Measurements from ENCODE around the gene INS.
"Not testable (repeated sequence)": the region's sequence is repeated elsewhere in the genome, so short reads cannot be mapped to it uniquely, and the experiment has no call there.

Gene INS

DNA sequence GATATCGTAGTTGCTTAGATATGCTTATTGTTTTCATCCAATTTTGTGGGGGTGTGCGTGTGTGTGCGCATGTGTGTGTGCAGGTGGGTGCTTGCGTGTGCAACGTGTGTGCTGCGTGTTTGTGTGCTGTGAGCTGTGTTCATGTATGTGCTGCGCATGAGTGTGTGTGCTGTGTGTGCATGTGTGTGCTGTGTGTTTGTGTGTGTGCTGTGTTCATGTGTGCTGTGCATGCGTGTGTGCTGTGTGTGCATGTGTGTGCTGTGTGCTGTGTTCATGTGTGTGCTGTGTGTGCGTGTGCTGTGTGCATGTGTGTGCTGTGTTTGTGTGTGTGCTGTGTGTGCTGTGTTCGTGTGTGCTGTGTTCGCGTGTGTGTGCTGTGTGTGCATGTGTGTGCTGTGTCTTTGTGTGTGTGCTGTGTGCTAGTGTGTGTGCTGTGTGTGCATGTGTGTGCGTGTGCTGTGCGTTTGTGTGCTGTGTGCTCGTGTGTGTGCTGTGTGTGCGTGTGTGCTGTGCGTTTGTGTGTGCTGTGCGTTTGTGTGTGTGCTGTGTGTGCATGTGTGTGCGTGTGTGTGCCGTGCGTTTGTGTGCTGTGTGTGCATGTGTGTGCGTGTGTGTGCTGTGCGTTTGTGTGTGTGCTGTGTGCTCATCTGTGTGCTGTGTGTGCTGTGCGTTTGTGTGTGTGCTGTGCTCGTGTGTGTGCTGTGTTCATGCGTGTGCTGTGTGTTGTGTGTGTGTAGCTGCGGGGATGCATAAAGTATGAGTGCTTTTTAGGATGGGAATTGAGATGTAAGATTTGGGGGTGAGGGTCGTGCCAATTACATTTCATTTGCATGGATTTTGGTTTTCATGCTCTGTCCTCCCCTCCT is 29.4 kb downstream of the INS start:
- no peak for DNase-seq

- DNase-seq: no peak
Measured at GRCh38 chr11:2130881-2131352, 30.1 kb downstream of the INS start.

DNA sequence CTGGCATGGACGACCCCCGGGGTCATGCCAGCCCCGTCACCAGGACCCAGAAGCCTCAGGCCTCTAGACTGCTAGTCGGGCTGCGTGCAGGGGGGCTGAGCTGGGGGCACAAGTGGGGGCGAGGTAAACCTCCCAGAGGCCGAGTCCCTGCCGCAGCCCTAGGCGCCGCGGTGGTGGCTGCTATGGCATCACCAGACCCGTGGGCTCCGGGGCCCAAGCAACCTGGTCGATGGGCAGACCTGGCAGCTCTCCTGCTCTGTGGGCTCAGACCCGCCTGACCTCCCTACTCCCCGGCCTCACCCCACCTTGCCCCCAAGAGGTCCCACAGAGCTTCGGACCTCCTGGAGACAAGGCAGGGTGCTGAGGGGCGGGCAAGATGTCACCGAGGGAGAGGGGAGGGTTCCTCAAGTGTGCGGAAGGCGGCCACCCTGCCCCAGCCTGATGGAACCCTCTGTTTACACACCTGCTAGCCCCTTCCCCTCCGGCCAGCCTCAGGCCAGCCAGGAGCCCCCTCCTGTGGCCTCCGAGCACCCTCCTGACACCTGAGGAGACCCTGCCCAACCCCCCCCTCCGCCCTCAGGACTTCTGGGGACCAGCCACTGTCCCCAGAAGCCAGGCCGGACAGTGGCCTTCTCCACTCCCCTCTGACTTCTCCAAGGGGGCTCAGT is 31.2 kb downstream of the INS start:
- no peak for DNase-seq

- no peak for DNase-seq
Measured at GRCh38 chr11:2129308-2129698, 31.7 kb downstream of the INS start.

GRCh38 chr11:2128511-2129307 is 32.3 kb downstream of the INS start:
- DNase-seq: no peak

- no peak for DNase-seq
Measured at GRCh38 chr11:2128130-2128510, 32.9 kb downstream of the INS start.

DNA sequence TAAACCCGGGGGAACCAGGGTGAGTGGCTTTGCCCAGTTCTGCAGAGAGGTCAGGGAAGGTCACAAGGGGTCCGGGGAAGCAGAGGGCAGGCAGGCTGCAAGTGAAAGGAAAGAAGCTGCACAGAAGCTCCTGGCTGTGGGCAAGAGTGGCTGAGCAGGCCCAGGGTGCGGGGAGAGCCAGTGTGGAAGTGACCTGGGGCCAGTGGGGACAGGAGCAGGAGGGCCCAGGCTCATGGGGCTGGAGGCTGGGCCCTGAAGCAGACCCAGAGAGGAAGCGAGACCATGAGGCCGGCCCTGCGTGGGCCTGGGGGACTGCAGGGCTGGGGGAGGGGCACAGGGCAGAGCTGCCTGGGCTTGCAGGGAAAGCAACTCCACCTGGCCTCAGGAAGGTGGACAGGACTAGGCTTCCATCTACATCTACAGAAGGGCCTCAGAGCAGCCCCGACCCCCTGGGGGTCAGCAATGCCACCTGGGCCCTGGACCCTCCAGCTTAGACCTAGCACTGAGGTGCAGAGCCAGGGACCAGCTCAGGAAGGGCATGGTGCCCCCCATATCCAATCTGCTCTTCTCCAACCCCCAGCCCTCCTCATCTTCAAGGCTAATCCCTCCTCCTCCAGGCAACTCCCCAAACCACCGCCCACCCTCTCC is 33.4 kb downstream of the INS start:
- DNase-seq: no peak

GRCh38 chr11:2126520-2127085 is 34.4 kb downstream of the INS start:
- no peak for DNase-seq

GRCh38 chr11:2124736-2125484 is 36.1 kb downstream of the INS start:
- DNase-seq: not testable (repeated sequence)

GRCh38 chr11:2123628-2123960 is 37.4 kb downstream of the INS start:
- no peak for DNase-seq

GRCh38 chr11:2122907-2123627 is 37.9 kb downstream of the INS start:
- no peak for DNase-seq

GRCh38 chr11:2122222-2122906 is 38.6 kb downstream of the INS start:
- no peak for DNase-seq

GRCh38 chr11:2121227-2122130 is 39.5 kb downstream of the INS start:
- DNase-seq: no peak

DNA sequence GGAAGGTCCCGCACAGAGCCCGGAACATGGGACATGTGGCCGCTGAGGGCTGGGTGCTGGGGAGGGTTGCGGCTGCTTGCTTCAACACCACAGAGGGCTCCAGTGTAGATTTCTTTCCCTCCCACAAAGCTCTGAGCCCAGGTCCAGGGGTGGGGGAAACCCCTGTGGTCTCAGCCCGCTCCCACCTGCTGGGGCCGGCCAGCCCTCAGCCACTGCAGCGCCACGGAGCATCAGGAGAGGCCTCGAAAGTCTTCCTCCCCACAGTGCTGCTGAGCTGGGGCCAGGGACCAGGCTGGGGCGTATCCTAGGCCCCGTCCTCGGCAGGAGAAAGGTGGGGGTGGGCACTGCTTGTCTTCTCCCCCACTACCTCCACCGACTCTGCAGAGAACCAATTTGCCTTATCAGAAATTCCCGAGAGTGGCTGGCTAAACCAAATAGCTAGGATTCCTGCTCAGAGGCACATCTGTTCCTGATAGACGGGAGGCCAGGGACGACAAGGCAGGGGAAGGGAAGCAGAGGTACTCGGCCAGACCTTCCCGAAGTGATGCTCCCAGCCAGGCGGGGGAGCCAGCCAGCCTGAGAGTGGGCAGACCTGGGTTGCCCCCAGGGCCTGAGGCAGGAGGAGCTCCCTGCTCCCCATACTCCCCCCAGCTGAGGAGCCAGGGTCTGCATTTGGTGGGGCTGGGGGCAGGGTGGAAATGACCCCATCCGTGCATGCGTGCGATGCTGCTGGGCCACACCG is 40.5 kb downstream of the INS start:
- no peak for DNase-seq

DNA sequence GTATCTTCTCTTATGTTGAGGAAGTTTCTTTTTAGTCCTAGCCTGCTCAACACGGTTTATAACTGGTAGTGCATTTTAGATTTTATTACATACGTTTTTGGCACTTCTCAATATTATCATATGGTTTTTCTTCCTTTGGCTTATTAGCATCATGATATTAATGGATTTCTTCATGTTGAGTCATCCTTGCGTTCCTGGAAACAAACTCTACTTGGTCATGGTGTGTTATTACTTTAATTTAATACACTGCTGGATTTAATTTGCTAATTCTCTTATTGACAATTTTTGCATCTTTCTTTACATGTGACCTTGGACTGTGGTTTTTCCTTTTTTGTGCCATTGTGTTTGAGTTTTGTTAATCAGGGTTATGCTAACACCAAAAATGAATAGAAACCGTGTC is 42.3 kb downstream of the INS start:
- DNase-seq: no peak

- DNase-seq: no peak
Measured at GRCh38 chr11:2116680-2117079, 44.3 kb downstream of the INS start.

GRCh38 chr11:2115308-2115707 is 45.7 kb downstream of the INS start:
- DNase-seq: no peak

DNA sequence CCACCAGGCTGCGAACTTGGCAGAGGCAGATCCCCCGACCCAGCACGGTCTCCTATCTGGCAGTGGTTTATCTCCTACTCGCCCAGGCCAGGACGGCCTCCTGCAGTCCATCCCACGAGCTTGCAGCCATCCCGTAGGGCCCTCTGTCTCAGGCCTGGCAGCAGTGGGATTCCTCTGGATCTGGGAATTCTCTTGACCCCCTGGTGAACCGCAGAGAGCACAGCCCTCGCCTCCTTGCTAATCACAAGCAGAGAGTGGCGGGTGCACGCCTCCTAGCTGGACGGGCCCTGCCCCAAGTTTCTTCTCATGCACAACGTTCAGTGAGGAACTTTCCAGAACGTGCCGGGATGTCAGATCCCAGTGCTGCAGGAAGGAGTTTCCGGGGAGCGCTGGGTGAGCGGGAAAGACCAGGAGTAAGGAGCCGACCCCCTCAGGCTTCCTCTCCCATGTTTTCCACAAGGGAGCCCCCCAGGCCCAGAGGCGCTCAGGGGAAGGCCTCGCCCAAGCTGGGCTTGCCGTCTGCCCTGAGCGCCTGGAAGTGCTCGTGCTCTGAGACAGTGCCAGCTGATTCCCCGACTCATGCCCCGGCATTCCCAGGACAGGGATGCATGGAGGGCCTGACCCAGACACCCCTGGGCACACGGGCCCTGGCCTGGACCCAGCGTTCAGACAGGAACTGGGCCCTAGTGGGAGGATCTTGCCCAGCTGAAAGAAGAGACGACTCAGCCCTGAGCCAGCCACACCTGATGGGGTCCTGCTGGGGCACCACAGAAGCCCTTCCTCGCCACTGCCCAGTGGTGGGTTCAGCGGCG is 46.4 kb downstream of the INS start:
- no peak for DNase-seq

All from activated CD4-positive, alpha-beta T cell treated with anti-CD3 and anti-CD28 coated beads, Interleukin-2, amount 50 U/mL, for 4 hours (primary cell).